ENCODE measurements around the gene VPS13C.

GRCh38 chr15:62021991-62022600, 38.2 kb downstream of the VPS13C start:
- no peak for TF ChIP-seq CTCF (IDR thresholded peaks at IDR 0.05)
- no peak for TF ChIP-seq POLR2A (IDR thresholded peaks at IDR 0.05)
